ENCODE measurements around the gene SGK1. TPM values are rescaled to one million over a fixed set of nuclear protein-coding genes. Genes with fewer than 3 reads are reported as not detected.

SGK1 gene
- total and polyA plus RNA-seq, 10 of the 15 experiments (the other 5 are each of a cell fraction or from before 2014, with no cell fraction given) = 0.62 to 5.1 (median 2.9) TPM

- TF ChIP-seq SREBF1 (IDR thresholded peaks at IDR 0.05; ENCODE audit: low read length) = no peak
- TF ChIP-seq RAD21 (IDR thresholded peaks at IDR 0.05; ENCODE audit: insufficient read depth, low read depth, low read length) = peak; percentile 38; the same call in 1 of the 2 replicates
- no peak for TF ChIP-seq JUND (IDR thresholded peaks at IDR 0.05; ENCODE audit: low read depth, low read length)
- no peak for TF ChIP-seq NR2C2 (IDR thresholded peaks at IDR 0.05; ENCODE audit: borderline replicate concordance, control insufficient read depth, insufficient read length, low read depth)
- TF ChIP-seq E4F1 (IDR thresholded peaks at IDR 0.05; ENCODE audit: borderline replicate concordance, partially characterized antibody) = no peak
- TF ChIP-seq ESRRA (IDR thresholded peaks at IDR 0.05; ENCODE audit: low read length) = no peak
- TF ChIP-seq IRF5 (IDR thresholded peaks at IDR 0.05; ENCODE audit: borderline replicate concordance) = no peak
- no peak for TF ChIP-seq MYB (IDR thresholded peaks at IDR 0.05; ENCODE audit: borderline replicate concordance, low read depth, low read length)
- no peak for TF ChIP-seq MEF2B (IDR thresholded peaks at IDR 0.05; ENCODE audit: partially characterized antibody, poor library complexity, severe bottlenecking)
- TF ChIP-seq NFYB (IDR thresholded peaks at IDR 0.05; ENCODE audit: insufficient read depth, low read depth, low read length) = no peak
- TF ChIP-seq YY1 (IDR thresholded peaks at IDR 0.05; ENCODE audit: low read depth, low read length) = 0 out of 2 replicates have a peak, but pooled peaks have one; percentile 47
- TF ChIP-seq IKZF1 (conservative IDR thresholded peaks at IDR 0.05) = peak; percentile 64
- no peak for TF ChIP-seq FOXK2 (IDR thresholded peaks at IDR 0.05)
- TF ChIP-seq ZNF687 (IDR thresholded peaks at IDR 0.05) = no peak
- peak in 1 of 2 experiments; percentile 45; a peak in 1 of 3 replicates for TF ChIP-seq EGR1 (IDR thresholded peaks at IDR 0.05; ENCODE audit: borderline replicate concordance in 1 of 2, low read depth in 2 of 2, low read length in 2 of 2)
- TF ChIP-seq TCF7 (IDR thresholded peaks at IDR 0.05; ENCODE audit: borderline replicate concordance) = no peak
- TF ChIP-seq CREB1 (IDR thresholded peaks at IDR 0.05; ENCODE audit: low read depth) = peak; percentile 42; the same call in 1 of the 2 replicates
- TF ChIP-seq SMAD1 (IDR thresholded peaks at IDR 0.05; ENCODE audit: low read depth, partially characterized antibody) = no peak
- no peak for TF ChIP-seq USF1 (IDR thresholded peaks at IDR 0.05; ENCODE audit: borderline replicate concordance, extremely low read length, insufficient read depth, low read depth, low read length)
- no peak for TF ChIP-seq MTA3 (IDR thresholded peaks at IDR 0.05; ENCODE audit: borderline replicate concordance, low read length)
These were observed 143.0 kb downstream of the SGK1 start (continued) for GRCh38 chr6:134174672-134175531.
